Tibial nerve (tissue), 4 donors: ENCODE results near the gene PILRB. TPM values are rescaled to one million over a fixed set of nuclear protein-coding genes. Genes with fewer than 3 reads are reported as not detected.

ENCODE experiments used
- DNase-seq, 2 donors: peaks; one replicate each; pipeline ENCODE4 v3.0.0-alpha.2; 2019; ENCODE audit warnings: low spot score in 2 of 2
- H3K27ac ChIP-seq, 4 donors: fragments of 200-600 bp; sonication (generic) in 3 of 4; one replicate each; pipeline ENCODE4 v1.5.1; 2017 to 2019; ENCODE audit warnings: mild to moderate bottlenecking in 1 of 4
- H3K27me3 ChIP-seq, 2 donors: fragments of 200-600 bp; sonication (generic) in 1 of 2; one replicate each; pipeline versions ENCODE4 v1.5.1 to v1.6.0; 2017 to 2019
- H3K36me3 ChIP-seq, 3 donors: fragments of 200-600 bp; sonication (generic); one replicate each; pipeline ENCODE4 v1.5.1; 2018 to 2019
- H3K4me1 ChIP-seq, 4 donors: fragments of 200-600 bp; sonication (generic) in 3 of 4; one replicate each; pipeline ENCODE4 v1.5.1; 2017 to 2019
- H3K4me3 ChIP-seq, 4 donors: fragments of 200-600 bp; sonication (generic) in 3 of 4; one replicate each; pipeline ENCODE4 v1.5.1; 2017 to 2019; ENCODE audit warnings: mild to moderate bottlenecking in 1 of 4, moderate library complexity in 1 of 4
- H3K9me3 ChIP-seq, 4 donors: fragments of 200-600 bp; sonication (generic) in 3 of 4; one replicate each; pipeline ENCODE4 v1.5.1; 2017 to 2019
- EP300 ChIP-seq, 2 donors: sonication (generic); formaldehyde crosslinking; IDR thresholded peaks; one replicate each; pipeline ENCODE4 v1.6.1; 2017; ENCODE audit warnings: antibody characterized with exemption in 2 of 2, mild to moderate bottlenecking in 1 of 2
- POLR2A ChIP-seq, 2 donors: fragments of 450-650 bp; IDR thresholded peaks; one replicate each; pipeline ENCODE4 v1.6.1; 2017; ENCODE audit warnings: antibody characterized with exemption in 2 of 2, mild to moderate bottlenecking in 2 of 2, moderate library complexity in 2 of 2
- WGBS, 2 donors: methylation state at CpG; one replicate each; pipeline ENCODE4 v1.1.5; 2018; 5-methylcytosine and 5-hydroxymethylcytosine counted together
- total RNA-seq, 4 donors: library from RNA; depleted of rRNA; stranded (reverse); fragments of >200 nt; gene quantifications; one replicate each; pipeline ENCODE4 v1.1.0, GENCODE V29; 2016
- TF ChIP-seq, protein P1 (sequence below), 5 experiments: fragments of 200-600 bp in 3 of 5; fragments of 450-650 bp in 2 of 5; sonication (generic) in 3 of 5; IDR thresholded peaks; one replicate each; pipeline ENCODE4 v1.5.1; 2016 to 2019; ENCODE audit warnings: antibody characterized with exemption in 5 of 5, mild to moderate bottlenecking in 3 of 5, moderate library complexity in 2 of 5

Gene PILRB
- total RNA-seq, 4 donors from 2014 or later = 107 to 152 (median 132) TPM

DNA sequence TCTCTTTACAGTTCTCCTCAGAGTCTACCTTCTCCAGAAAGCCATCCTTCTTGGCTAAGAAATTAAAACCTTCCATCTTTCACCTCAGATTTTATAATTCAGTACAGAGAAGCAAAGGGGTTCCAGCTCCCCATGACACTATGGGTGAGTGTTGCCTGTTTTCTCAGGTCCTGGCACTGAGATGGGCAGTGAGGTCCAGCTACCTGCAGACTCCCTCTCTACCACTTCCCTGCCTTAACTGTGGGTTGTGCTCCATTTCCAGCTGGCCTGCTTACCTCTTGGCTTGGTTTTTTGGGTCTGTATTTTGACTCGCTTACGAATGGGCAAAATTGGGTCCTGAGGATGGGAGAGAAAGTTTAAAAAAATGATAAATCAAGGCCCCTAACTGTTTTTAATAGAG, 44.3 kb downstream of the PILRB start:
- Histone ChIP-seq H3K36me3 (peaks cover 0 to 53% (median 0%) of the 10 kb centered on the region in 3 donors), H3K9me3 (no peaks in the 10 kb centered on the region), H3K4me3 (no peak overlapping the region), H3K27me3 (no peaks in the 10 kb centered on the region), H3K4me1 (peaks cover 0 to 9% (median 2%) of the 10 kb centered on the region in 4 donors), H3K27ac (no peak overlapping the region)
- WGBS, 2 donors = 94 to 98% methylated on average over 2 of the region's 2 CpGs
- TF ChIP-seq POLR2A (IDR thresholded peaks at IDR 0.05) (no peak), EP300 (IDR thresholded peaks at IDR 0.05) (no peak)
- TF ChIP-seq, protein P1, sequence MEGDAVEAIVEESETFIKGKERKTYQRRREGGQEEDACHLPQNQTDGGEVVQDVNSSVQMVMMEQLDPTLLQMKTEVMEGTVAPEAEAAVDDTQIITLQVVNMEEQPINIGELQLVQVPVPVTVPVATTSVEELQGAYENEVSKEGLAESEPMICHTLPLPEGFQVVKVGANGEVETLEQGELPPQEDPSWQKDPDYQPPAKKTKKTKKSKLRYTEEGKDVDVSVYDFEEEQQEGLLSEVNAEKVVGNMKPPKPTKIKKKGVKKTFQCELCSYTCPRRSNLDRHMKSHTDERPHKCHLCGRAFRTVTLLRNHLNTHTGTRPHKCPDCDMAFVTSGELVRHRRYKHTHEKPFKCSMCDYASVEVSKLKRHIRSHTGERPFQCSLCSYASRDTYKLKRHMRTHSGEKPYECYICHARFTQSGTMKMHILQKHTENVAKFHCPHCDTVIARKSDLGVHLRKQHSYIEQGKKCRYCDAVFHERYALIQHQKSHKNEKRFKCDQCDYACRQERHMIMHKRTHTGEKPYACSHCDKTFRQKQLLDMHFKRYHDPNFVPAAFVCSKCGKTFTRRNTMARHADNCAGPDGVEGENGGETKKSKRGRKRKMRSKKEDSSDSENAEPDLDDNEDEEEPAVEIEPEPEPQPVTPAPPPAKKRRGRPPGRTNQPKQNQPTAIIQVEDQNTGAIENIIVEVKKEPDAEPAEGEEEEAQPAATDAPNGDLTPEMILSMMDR (IDR thresholded peaks at IDR 0.05) = no peak
- DNase-seq = no peak

DNA sequence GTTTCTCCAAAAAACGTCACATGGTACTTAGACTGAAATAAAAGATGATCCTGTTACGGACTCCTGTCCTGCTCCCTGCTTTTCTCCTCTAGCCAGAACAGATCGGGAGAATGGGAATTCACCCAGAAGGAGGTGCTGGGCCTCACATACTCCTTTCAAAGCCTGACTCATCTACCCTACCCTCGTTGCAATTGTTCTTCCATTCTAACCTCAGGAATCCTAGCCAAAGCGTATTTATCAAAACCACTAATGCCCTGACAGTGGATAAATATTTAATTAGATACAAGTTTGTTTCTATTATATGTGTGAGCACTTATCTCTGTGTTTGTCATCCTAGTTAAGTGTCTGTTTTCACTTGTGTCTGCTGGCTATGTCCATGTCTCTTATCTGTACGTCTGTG, 48.9 kb downstream of the PILRB start:
- no peaks in the 10 kb centered on the region for H3K9me3 ChIP-seq
- 65 to 70% methylated on average over 6 of the region's 6 CpGs for WGBS, 2 donors
- H3K27me3 ChIP-seq = no peaks in the 10 kb centered on the region
- H3K36me3 ChIP-seq = peaks cover 0 to 45% (median 0%) of the 10 kb centered on the region in 3 donors
- no peak for DNase-seq
- no peak overlapping the region for H3K4me3 ChIP-seq
- H3K27ac ChIP-seq = no peak overlapping the region
- TF ChIP-seq, protein P1 (IDR thresholded peaks at IDR 0.05) = no peak
- TF ChIP-seq POLR2A (IDR thresholded peaks at IDR 0.05) (no peak), EP300 (IDR thresholded peaks at IDR 0.05) (no peak)
- H3K4me1 ChIP-seq = no peaks in the 10 kb centered on the region

DNA sequence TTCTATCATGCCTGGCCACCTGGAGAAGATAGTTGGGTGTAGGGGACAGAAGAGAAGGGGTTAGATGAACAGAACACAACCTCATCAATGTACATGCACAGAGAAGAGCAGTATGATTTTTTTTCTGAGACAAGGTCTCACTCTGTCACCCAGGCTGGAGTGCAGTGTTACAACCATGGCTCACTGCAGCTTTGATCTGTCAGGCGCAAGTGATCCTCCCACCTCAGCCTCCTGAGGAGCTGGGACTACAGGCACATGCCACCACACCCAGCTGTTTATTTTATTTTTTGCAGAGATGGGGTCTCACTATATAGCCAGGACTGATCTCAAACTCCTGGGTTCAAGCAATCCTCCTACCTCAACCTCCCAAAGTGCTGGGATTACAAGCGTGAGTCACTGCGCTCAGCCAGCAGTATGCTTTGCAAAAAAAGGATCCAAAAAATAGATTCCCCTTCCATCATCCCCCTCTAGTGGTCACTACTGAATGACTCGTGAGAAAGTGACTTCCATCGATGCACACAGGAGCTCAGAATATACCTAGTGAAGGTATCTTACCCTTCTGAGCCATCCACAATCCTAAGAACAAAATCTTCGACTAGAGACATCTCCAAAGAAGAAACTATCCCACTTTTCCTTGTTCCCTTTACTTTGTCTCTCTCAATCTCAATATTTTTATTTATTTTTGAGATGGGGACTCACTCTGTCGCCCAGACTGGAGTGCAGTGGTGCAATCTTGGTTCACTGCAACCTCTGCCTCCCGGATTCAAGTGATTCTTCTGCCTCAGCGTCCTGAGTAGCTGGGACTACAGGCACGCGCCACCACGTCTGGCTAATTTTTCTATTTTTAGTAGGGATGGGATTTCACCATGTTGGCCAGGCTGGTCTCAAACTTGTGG, 49.6 kb downstream of the PILRB start:
- TF ChIP-seq POLR2A (IDR thresholded peaks at IDR 0.05) (no peak), EP300 (IDR thresholded peaks at IDR 0.05) (no peak)
- TF ChIP-seq, protein P1 (IDR thresholded peaks at IDR 0.05) = peak; percentile 42 to 65 (median 55)
- 55 to 58% methylated on average over 12 of the region's 12 CpGs for WGBS, 2 donors

DNA sequence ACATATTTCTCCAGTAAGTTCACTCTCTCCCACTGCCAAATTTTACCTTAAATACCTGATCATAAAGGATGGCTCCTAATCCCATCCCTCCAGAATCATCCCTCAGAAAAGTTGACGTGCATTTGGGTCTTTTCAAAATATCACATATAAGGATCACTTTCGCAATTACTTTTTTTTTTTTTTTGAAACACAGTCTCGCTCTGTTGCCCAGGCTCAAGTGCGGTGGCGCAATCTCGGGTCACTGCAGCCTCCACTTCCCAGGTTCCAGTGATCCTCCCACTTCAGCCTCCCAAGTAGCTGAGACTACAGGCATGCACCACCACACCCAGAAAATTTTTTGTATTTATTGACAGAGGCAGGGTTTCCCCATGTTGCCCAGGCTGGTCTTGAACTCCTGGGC, 53.2 kb downstream of the PILRB start:
- H3K4me1 ChIP-seq = no peaks in the 10 kb centered on the region
- no peak for DNase-seq
- 95% methylated on average over 6 of the region's 6 CpGs for WGBS, 2 donors
- peaks cover 0 to 18% (median 0%) of the 10 kb centered on the region in 3 donors for H3K36me3 ChIP-seq
- TF ChIP-seq EP300 (IDR thresholded peaks at IDR 0.05) (no peak), POLR2A (IDR thresholded peaks at IDR 0.05) (no peak)
- TF ChIP-seq, protein P1 (IDR thresholded peaks at IDR 0.05) = no peak
- no peaks in the 10 kb centered on the region for H3K9me3 ChIP-seq
- no peak overlapping the region for H3K4me3 ChIP-seq
- H3K27ac ChIP-seq = no peak overlapping the region
- no peaks in the 10 kb centered on the region for H3K27me3 ChIP-seq

More for the DNA sequence above, 49.6 kb downstream of the PILRB start:
- H3K4me3 ChIP-seq = no peak overlapping the region
- no peaks in the 10 kb centered on the region for H3K27me3 ChIP-seq
- H3K36me3 ChIP-seq = peaks cover 0 to 38% (median 0%) of the 10 kb centered on the region in 3 donors
- H3K9me3 ChIP-seq = no peaks in the 10 kb centered on the region
- peak in 1 of 2 donors; percentile 64 for DNase-seq
- no peaks in the 10 kb centered on the region for H3K4me1 ChIP-seq
- no peak overlapping the region for H3K27ac ChIP-seq

DNA sequence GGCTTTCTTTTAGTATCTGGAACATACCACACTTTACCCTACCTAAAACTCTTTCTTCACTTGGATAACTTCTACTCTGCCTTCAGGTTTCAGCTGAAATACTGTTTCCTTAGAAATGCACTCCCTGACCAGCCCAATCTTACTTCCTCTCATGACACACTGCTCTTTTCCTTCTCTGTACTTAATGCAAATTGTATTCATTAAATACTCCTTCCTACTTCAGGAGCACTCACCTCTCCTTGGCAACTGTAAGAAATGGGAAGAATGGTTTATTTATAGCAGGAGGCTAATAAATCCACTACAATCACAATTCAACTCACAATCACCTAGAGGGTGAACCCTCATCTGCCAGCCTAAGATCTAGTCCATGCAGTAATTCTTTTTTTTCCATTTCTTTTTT, 55.4 kb downstream of the PILRB start:
- H3K9me3 ChIP-seq = no peaks in the 10 kb centered on the region
- TF ChIP-seq POLR2A (IDR thresholded peaks at IDR 0.05) = no peak
- no peak for TF ChIP-seq EP300 (IDR thresholded peaks at IDR 0.05)
- TF ChIP-seq, protein P1 (IDR thresholded peaks at IDR 0.05) = no peak
- DNase-seq = no peak
- no peaks in the 10 kb centered on the region for H3K27me3 ChIP-seq
- no peak overlapping the region for H3K4me3 ChIP-seq
- no peak overlapping the region for H3K27ac ChIP-seq
- H3K36me3 ChIP-seq = peaks cover 0 to 15% (median 0%) of the 10 kb centered on the region in 3 donors
- no peaks in the 10 kb centered on the region for H3K4me1 ChIP-seq
